Measurements from ENCODE around the gene SOX9. TPM values are rescaled to one million over a fixed set of nuclear protein-coding genes. Genes with fewer than 3 reads are reported as not detected.
"Not testable (repeated sequence)": the region's sequence is repeated elsewhere in the genome, so short reads cannot be mapped to it uniquely, and the experiment has no call there.

The SOX9 gene
- total RNA-seq, 2 experiments from 2014 or later: not detected

- Mint-ChIP-seq H3K27me3 (no peaks in the 10 kb centered on the region), H3K4me3 (no peak overlapping the region), H3K4me1 (no peaks in the 10 kb centered on the region), H3K27ac (no peak overlapping the region), H3K36me3 (no peaks in the 10 kb centered on the region), H3K9me3 (ENCODE audit: low read depth) (peaks cover 11% of the 10 kb centered on the region)
- ATAC-seq (no peak), DNase-seq (no peak)
- CTCF ChIA-PET: no interaction called here
Observed at GRCh38 chr17:72100470-72100869, 20.4 kb upstream of the SOX9 start.

GRCh38 chr17:72101526-72101925 is 19.3 kb upstream of the SOX9 start:
- Mint-ChIP-seq H3K27ac (no peak overlapping the region), H3K4me3 (no peak overlapping the region), H3K9me3 (ENCODE audit: low read depth) (peaks cover 9% of the 10 kb centered on the region), H3K36me3 (no peaks in the 10 kb centered on the region), H3K4me1 (no peaks in the 10 kb centered on the region), H3K27me3 (no peaks in the 10 kb centered on the region)
- no peak for DNase-seq
- CTCF ChIA-PET: no interaction called here
- ATAC-seq: no peak

- Mint-ChIP-seq H3K4me1 (no peaks in the 10 kb centered on the region), H3K27ac (no peak overlapping the region), H3K4me3 (no peak overlapping the region), H3K36me3 (no peaks in the 10 kb centered on the region), H3K27me3 (no peaks in the 10 kb centered on the region), H3K9me3 (ENCODE audit: low read depth) (peaks cover 6% of the 10 kb centered on the region)
- no peak for DNase-seq
- ATAC-seq: no peak
- CTCF ChIA-PET: no interaction called here
Observed at GRCh38 chr17:72102366-72102765, 18.5 kb upstream of the SOX9 start.

GRCh38 chr17:72104164-72104862 is 16.5 kb upstream of the SOX9 start:
- H3K27me3 Mint-ChIP-seq: no peaks in the 10 kb centered on the region
- no peak for DNase-seq
- CTCF ChIA-PET: no interaction called here
- no peak overlapping the region for H3K4me3 Mint-ChIP-seq
- no peaks in the 10 kb centered on the region for H3K36me3 Mint-ChIP-seq
- H3K27ac Mint-ChIP-seq: no peak overlapping the region
- H3K4me1 Mint-ChIP-seq: no peaks in the 10 kb centered on the region
- H3K9me3 Mint-ChIP-seq (ENCODE audit: low read depth): peaks cover 6% of the 10 kb centered on the region
- ATAC-seq: no peak

- H3K4me3 Mint-ChIP-seq: no peak overlapping the region
- ATAC-seq: no peak
- peaks cover 6% of the 10 kb centered on the region for H3K9me3 Mint-ChIP-seq (ENCODE audit: low read depth)
- no peak for DNase-seq
- no peaks in the 10 kb centered on the region for H3K27me3 Mint-ChIP-seq
- no peaks in the 10 kb centered on the region for H3K36me3 Mint-ChIP-seq
- CTCF ChIA-PET: interaction anchor here (0.7 kb wide), 1 partner anchor 922 kb away, joined by 3 read pairs; no protein-coding TSS in a partner anchor
- H3K4me1 Mint-ChIP-seq: no peaks in the 10 kb centered on the region
- H3K27ac Mint-ChIP-seq: no peak overlapping the region
Observed at GRCh38 chr17:72104863-72105234, 16.0 kb upstream of the SOX9 start.

- DNase-seq (no peak), ATAC-seq (no peak)
Observed at GRCh38 chr17:72107100-72107499, 13.7 kb upstream of the SOX9 start.

GRCh38 chr17:72110231-72110941 is 10.4 kb upstream of the SOX9 start:
- H3K9me3 Mint-ChIP-seq (ENCODE audit: low read depth): no peaks in the 10 kb centered on the region
- ATAC-seq (no peak), DNase-seq (no peak)
- no peaks in the 10 kb centered on the region for H3K36me3 Mint-ChIP-seq
- CTCF ChIA-PET: no interaction called here
- peaks cover 5% of the 10 kb centered on the region for H3K27me3 Mint-ChIP-seq
- no peaks in the 10 kb centered on the region for H3K4me1 Mint-ChIP-seq
- no peak overlapping the region for H3K4me3 Mint-ChIP-seq
- H3K27ac Mint-ChIP-seq: no peak overlapping the region

More at GRCh38 chr17:72107100-72107499, 13.7 kb upstream of the SOX9 start:
- H3K27ac Mint-ChIP-seq: no peak overlapping the region
- H3K9me3 Mint-ChIP-seq (ENCODE audit: low read depth): peaks cover 6% of the 10 kb centered on the region
- H3K4me3 Mint-ChIP-seq: no peak overlapping the region
- H3K27me3 Mint-ChIP-seq: no peaks in the 10 kb centered on the region
- no peaks in the 10 kb centered on the region for H3K4me1 Mint-ChIP-seq
- CTCF ChIA-PET: no interaction called here
- H3K36me3 Mint-ChIP-seq: no peaks in the 10 kb centered on the region

GRCh38 chr17:72110942-72111318 is 9.9 kb upstream of the SOX9 start:
- CTCF ChIA-PET: no interaction called here
- no peak for DNase-seq
- Mint-ChIP-seq H3K9me3 (ENCODE audit: low read depth) (no peaks in the 10 kb centered on the region), H3K36me3 (no peaks in the 10 kb centered on the region), H3K4me1 (no peaks in the 10 kb centered on the region), H3K4me3 (no peak overlapping the region), H3K27me3 (peaks cover 8% of the 10 kb centered on the region), H3K27ac (no peak overlapping the region)
- ATAC-seq: no peak

- no peak overlapping the region for H3K27ac Mint-ChIP-seq
- CTCF ChIA-PET: no interaction called here
Observed at GRCh38 chr17:72111336-72111923, 9.4 kb upstream of the SOX9 start.

GRCh38 chr17:72111926-72112325 is 8.9 kb upstream of the SOX9 start:
- H3K4me3 Mint-ChIP-seq; DNase-seq; H3K4me1 Mint-ChIP-seq; H3K36me3 Mint-ChIP-seq; H3K9me3 Mint-ChIP-seq (ENCODE audit: low read depth); CTCF ChIA-PET; ATAC-seq; H3K27ac Mint-ChIP-seq: not testable (repeated sequence)
- peaks cover 18% of the 10 kb centered on the region for H3K27me3 Mint-ChIP-seq

More at GRCh38 chr17:72111336-72111923, 9.4 kb upstream of the SOX9 start:
- H3K36me3 Mint-ChIP-seq: peaks cover 1% of the 10 kb centered on the region
- no peaks in the 10 kb centered on the region for H3K4me1 Mint-ChIP-seq
- ATAC-seq (no peak), DNase-seq (no peak)
- H3K27me3 Mint-ChIP-seq: peaks cover 13% of the 10 kb centered on the region
- no peak overlapping the region for H3K4me3 Mint-ChIP-seq
- H3K9me3 Mint-ChIP-seq (ENCODE audit: low read depth): no peaks in the 10 kb centered on the region

GRCh38 chr17:72113751-72114150 is 7.1 kb upstream of the SOX9 start:
- no peaks in the 10 kb centered on the region for H3K9me3 Mint-ChIP-seq (ENCODE audit: low read depth)
- DNase-seq: no peak
- H3K27ac Mint-ChIP-seq: no peak overlapping the region
- no peak for ATAC-seq
- H3K4me3 Mint-ChIP-seq: no peak overlapping the region
- no peaks in the 10 kb centered on the region for H3K4me1 Mint-ChIP-seq
- CTCF ChIA-PET: no interaction called here
- H3K36me3 Mint-ChIP-seq: peaks cover 4% of the 10 kb centered on the region
- H3K27me3 Mint-ChIP-seq: peaks cover 35% of the 10 kb centered on the region

GRCh38 chr17:72115781-72116525 is 4.9 kb upstream of the SOX9 start:
- Mint-ChIP-seq H3K9me3 (ENCODE audit: low read depth) (no peaks in the 10 kb centered on the region), H3K4me3 (no peak overlapping the region), H3K4me1 (peaks cover 2% of the 10 kb centered on the region), H3K27me3 (peaks cover 54% of the 10 kb centered on the region), H3K27ac (peak overlapping the region; percentile 49), H3K36me3 (peaks cover 4% of the 10 kb centered on the region)
- DNase-seq (no peak), ATAC-seq (no peak)
- CTCF ChIA-PET: no interaction called here

- peaks cover 4% of the 10 kb centered on the region for H3K36me3 Mint-ChIP-seq
- no peak for DNase-seq
- no peaks in the 10 kb centered on the region for H3K9me3 Mint-ChIP-seq (ENCODE audit: low read depth)
- no peak overlapping the region for H3K4me3 Mint-ChIP-seq
- H3K27ac Mint-ChIP-seq: peak overlapping the region; percentile 49
- peaks cover 61% of the 10 kb centered on the region for H3K27me3 Mint-ChIP-seq
- peaks cover 2% of the 10 kb centered on the region for H3K4me1 Mint-ChIP-seq
- no peak for ATAC-seq
- CTCF ChIA-PET: no interaction called here
Observed at GRCh38 chr17:72116661-72117521, 3.9 kb upstream of the SOX9 start.

Measured in activated CD8-positive, alpha-beta memory T cell treated with anti-CD3 and anti-CD28 coated beads, Interleukin-2, amount 10 ng/mL, durations not matched to agents 7 days and 5 days (primary cell).